ENCODE data around the gene CARD19.

DNA sequence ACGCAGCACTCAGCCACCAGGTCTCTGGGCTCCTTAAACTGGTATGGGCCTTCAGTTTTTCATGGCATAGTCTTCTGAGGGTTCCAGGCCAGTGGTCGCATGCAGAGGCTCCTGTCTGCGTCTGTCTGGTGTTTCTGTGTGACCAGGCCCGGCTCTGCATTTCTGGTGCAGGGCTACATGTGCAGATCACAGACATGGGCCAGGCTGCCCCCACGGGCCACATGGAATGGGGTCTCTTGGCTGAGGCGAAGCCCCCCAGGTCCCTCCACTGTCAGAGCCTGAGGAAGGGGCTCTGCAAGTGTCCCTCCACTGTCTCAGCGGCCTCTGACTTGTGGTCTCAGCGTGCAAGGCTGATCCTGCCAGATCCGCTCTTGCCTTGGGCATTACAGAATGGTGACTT lies 15.6 kb upstream of the CARD19 start:
- TF ChIP-seq POLR2AphosphoS5 (IDR thresholded peaks at IDR 0.05; ENCODE audit: low read depth, low read length) = no peak
- TF ChIP-seq POLR2A (IDR thresholded peaks at IDR 0.05; ENCODE audit: low read depth, low read length) = no peak
